RWPE2 (cell line): ENCODE results near the gene BCL3.

Experiments
- ATAC-seq: fragments of 200-7000 bp; cut with Tn5 transposase; 3 replicates; pipeline ENCODE4 v1.9.1; 2021; ENCODE audit warnings: low read depth
- DNase-seq: peaks from one replicate; pipeline ENCODE4 v3.0.0-alpha.2; 2020; ENCODE audit warnings: low spot score
- H3K27ac ChIP-seq: fragments of 450-650 bp; 2 replicates; pipeline ENCODE4 v1.5.1; 2017; ENCODE audit warnings: mild to moderate bottlenecking; ENCODE audit not compliant: poor library complexity, severe bottlenecking
- H3K27me3 ChIP-seq: fragments of 250-450 bp; sonication (Bioruptor Pico); 2 replicates; pipeline ENCODE4 v1.5.1; 2021; ENCODE audit warnings: mild to moderate bottlenecking, moderate library complexity; ENCODE audit not compliant: insufficient read depth, poor library complexity, severe bottlenecking
- H3K36me3 ChIP-seq: fragments of 250-450 bp; sonication (Bioruptor Pico); 2 replicates; pipeline ENCODE4 v1.5.1; 2020; ENCODE audit warnings: low read depth, mild to moderate bottlenecking, moderate library complexity
- H3K4me1 ChIP-seq: fragments of 250-450 bp; sonication (Bioruptor Pico); 2 replicates; pipeline ENCODE4 v1.5.1; 2021; ENCODE audit warnings: mild to moderate bottlenecking, moderate library complexity; ENCODE audit not compliant: insufficient read depth, poor library complexity, severe bottlenecking
- H3K4me3 ChIP-seq: fragments of 250-450 bp; sonication (Bioruptor Pico); 2 replicates; pipeline ENCODE4 v1.5.1; 2021; ENCODE audit warnings: mild to moderate bottlenecking, moderate library complexity; ENCODE audit not compliant: severe bottlenecking
- H3K9me3 ChIP-seq: fragments of 250-450 bp; sonication (Bioruptor Pico); 2 replicates; pipeline ENCODE4 v1.5.1; 2021; ENCODE audit warnings: mild to moderate bottlenecking, moderate library complexity; ENCODE audit not compliant: severe bottlenecking
- CTCF ChIP-seq: fragments of 450-650 bp; IDR thresholded peaks from one replicate; pipeline ENCODE4 v1.5.1; 2017; ENCODE audit warnings: mild to moderate bottlenecking, moderate library complexity; ENCODE audit not compliant: poor library complexity, severe bottlenecking

The BCL3 gene

GRCh38 chr19:44745887-44746600 lies 2.5 kb upstream of the BCL3 start:
- no peaks in the 10 kb centered on the region for H3K27me3 ChIP-seq
- no peaks in the 10 kb centered on the region for H3K9me3 ChIP-seq
- H3K36me3 ChIP-seq, result peaks cover 13% of the 10 kb centered on the region
- H3K4me3 ChIP-seq, result no peak overlapping the region
- peaks cover 20% of the 10 kb centered on the region for H3K4me1 ChIP-seq
- ATAC-seq (no peak), DNase-seq (no peak)
- no peak for TF ChIP-seq CTCF
- no peak overlapping the region for H3K27ac ChIP-seq

GRCh38 chr19:44746616-44746945 lies 1.9 kb upstream of the BCL3 start:
- ATAC-seq (no peak), DNase-seq (no peak)
- H3K9me3 ChIP-seq, result no peaks in the 10 kb centered on the region
- peaks cover 19% of the 10 kb centered on the region for H3K4me1 ChIP-seq
- peaks cover 18% of the 10 kb centered on the region for H3K36me3 ChIP-seq
- H3K27ac ChIP-seq, result peak overlapping the region; percentile 96
- no peak for TF ChIP-seq CTCF
- H3K4me3 ChIP-seq, result no peak overlapping the region
- H3K27me3 ChIP-seq, result no peaks in the 10 kb centered on the region

- peak; percentile 66 for ATAC-seq
- DNase-seq, result peak; percentile 96
- H3K27ac ChIP-seq, result peak overlapping the region; percentile 96
- H3K27me3 ChIP-seq, result no peaks in the 10 kb centered on the region
- TF ChIP-seq CTCF, result no peak
- no peaks in the 10 kb centered on the region for H3K9me3 ChIP-seq
- H3K4me1 ChIP-seq, result peaks cover 18% of the 10 kb centered on the region
- H3K4me3 ChIP-seq, result peak overlapping the region; percentile 97
- H3K36me3 ChIP-seq, result peaks cover 24% of the 10 kb centered on the region
Measured at GRCh38 chr19:44746946-44747738, 1.4 kb upstream of the BCL3 start.

- H3K36me3 ChIP-seq, result peaks cover 31% of the 10 kb centered on the region
- H3K9me3 ChIP-seq, result no peaks in the 10 kb centered on the region
- TF ChIP-seq CTCF, result no peak
- DNase-seq (peak; percentile 82), ATAC-seq (peak; percentile 35)
- H3K4me1 ChIP-seq, result peaks cover 14% of the 10 kb centered on the region
- H3K27ac ChIP-seq, result peak overlapping the region; percentile 96
- peak overlapping the region; percentile 97 for H3K4me3 ChIP-seq
- no peaks in the 10 kb centered on the region for H3K27me3 ChIP-seq
Measured at GRCh38 chr19:44747739-44748425, 626 bp upstream of the BCL3 start.
